ENCODE measurements around the gene HORMAD1. TPM values are rescaled to one million over a fixed set of nuclear protein-coding genes. Genes with fewer than 3 reads are reported as not detected.
A peak's percentile ranks its signal among the peaks of the same experiment; 100 is the strongest.

HORMAD1 gene
- total RNA-seq, 1 donor from 2014 or later: not detected

- no peak for DNase-seq (ENCODE audit: low read depth)
- TF ChIP-seq CTCF (conservative IDR thresholded peaks at IDR 0.05; ENCODE audit: low read depth, low read length): no peak
- no peak overlapping the region for H3K4me3 ChIP-seq (ENCODE audit: low read depth, low read length)
Measured at GRCh38 chr1:150703427-150703826, 17.3 kb downstream of the HORMAD1 start.

GRCh38 chr1:150696995-150697927 is 23.4 kb downstream of the HORMAD1 start, which contains the start of gene GOLPH3L:
TSS of gene GOLPH3L (minus strand) at chr1:150697154. CDS start at chr1:150694838, 2,316 bp downstream.
- DNase-seq (ENCODE audit: low read depth): peak; percentile 97
- TF ChIP-seq CTCF (conservative IDR thresholded peaks at IDR 0.05; ENCODE audit: low read depth, low read length): peak; percentile 9
- H3K4me3 ChIP-seq (ENCODE audit: low read depth, low read length): peak within 1 kb of the TSS; percentile 96

- no peak for DNase-seq (ENCODE audit: low read depth)
- H3K4me3 ChIP-seq (ENCODE audit: low read depth, low read length): peak overlapping the region; percentile 96
- TF ChIP-seq CTCF (conservative IDR thresholded peaks at IDR 0.05; ENCODE audit: low read depth, low read length): no peak
Measured at GRCh38 chr1:150696590-150696989, 24.1 kb downstream of the HORMAD1 start.

- DNase-seq (ENCODE audit: low read depth): no peak
- peak overlapping the region; percentile 96 for H3K4me3 ChIP-seq (ENCODE audit: low read depth, low read length)
- no peak for TF ChIP-seq CTCF (conservative IDR thresholded peaks at IDR 0.05; ENCODE audit: low read depth, low read length)
Measured at GRCh38 chr1:150696162-150696561, 24.5 kb downstream of the HORMAD1 start.

- no peak overlapping the region for H3K4me3 ChIP-seq (ENCODE audit: low read depth, low read length)
- no peak for TF ChIP-seq CTCF (conservative IDR thresholded peaks at IDR 0.05; ENCODE audit: low read depth, low read length)
- no peak for DNase-seq (ENCODE audit: low read depth)
Measured at GRCh38 chr1:150695561-150695960, 25.1 kb downstream of the HORMAD1 start.

- TF ChIP-seq CTCF (conservative IDR thresholded peaks at IDR 0.05; ENCODE audit: low read depth, low read length): no peak
- no peak for DNase-seq (ENCODE audit: low read depth)
- H3K4me3 ChIP-seq (ENCODE audit: low read depth, low read length): no peak overlapping the region
Measured at GRCh38 chr1:150692720-150693119, 28.0 kb downstream of the HORMAD1 start.
